GM18907 (cell line): Measurements from ENCODE around the gene SCGB1C2.
A peak's percentile ranks its signal among the peaks of the same experiment; 100 is the strongest.
"Not testable (repeated sequence)": the region's sequence is repeated elsewhere in the genome, so short reads cannot be mapped to it uniquely, and the experiment has no call there.

Experiments
- ATAC-seq: cut with Tn5 transposase; IDR thresholded peaks from one replicate; pipeline ENCODE4 v1.9.1; 2021; ENCODE audit warnings: mild to moderate bottlenecking, moderate library complexity; ENCODE audit not compliant: unreplicated experiment

The SCGB1C2 gene

DNA sequence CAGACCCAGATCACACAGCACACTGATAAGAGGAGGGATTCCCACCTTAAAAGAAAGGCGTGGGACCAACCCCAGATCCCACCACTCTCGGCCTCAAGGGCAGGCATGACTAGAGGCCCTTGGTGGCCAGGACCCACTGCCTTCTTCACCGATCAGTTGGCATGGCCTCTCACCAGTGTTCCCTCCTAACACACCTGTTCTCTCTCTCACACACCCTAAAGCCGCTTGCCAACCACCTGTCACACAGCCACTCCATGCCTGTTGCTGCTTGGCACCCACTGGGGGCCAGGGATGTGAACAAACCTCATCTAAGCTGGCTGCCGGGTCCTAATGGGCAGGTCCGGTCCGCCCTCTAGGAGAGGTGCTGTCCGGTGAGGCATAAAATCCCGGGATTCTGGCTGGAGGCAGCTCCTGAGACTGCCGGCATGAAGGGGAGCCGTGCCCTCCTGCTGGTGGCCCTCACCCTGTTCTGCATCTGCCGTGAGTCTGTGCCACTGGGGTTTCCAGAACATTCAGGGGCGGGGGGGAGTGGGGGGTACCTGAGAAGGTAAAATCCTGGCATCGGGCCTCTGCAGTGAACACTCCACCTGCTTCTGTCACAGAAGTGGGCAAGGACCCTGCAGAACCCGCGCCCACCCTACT is at the start of gene SCGB1C2:
TSS of gene SCGB1C2 (plus strand) at position 404 of the 642 bp plus-strand sequence. CDS start at position 426, 22 bp downstream.
- ATAC-seq, result not testable (repeated sequence)

DNA sequence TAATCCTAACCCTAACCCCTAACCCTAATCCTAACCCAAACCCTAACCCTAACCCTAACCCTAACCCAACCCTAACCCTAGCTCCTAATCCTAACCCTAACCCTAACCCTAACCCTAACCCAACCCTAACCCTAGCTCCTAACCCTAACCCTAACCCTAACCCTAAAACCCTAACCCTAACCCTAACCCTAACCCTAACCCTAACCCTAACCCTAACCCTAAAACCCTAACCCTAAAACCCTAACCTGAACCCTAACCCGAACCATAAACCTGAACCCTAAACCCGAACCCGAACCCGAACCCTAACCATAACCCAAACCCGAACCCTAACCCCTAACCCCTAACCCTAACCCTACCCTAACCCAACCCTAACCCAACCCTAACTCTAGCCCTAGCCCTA is 24.3 kb upstream of the SCGB1C2 start:
- not testable (repeated sequence) for ATAC-seq

DNA sequence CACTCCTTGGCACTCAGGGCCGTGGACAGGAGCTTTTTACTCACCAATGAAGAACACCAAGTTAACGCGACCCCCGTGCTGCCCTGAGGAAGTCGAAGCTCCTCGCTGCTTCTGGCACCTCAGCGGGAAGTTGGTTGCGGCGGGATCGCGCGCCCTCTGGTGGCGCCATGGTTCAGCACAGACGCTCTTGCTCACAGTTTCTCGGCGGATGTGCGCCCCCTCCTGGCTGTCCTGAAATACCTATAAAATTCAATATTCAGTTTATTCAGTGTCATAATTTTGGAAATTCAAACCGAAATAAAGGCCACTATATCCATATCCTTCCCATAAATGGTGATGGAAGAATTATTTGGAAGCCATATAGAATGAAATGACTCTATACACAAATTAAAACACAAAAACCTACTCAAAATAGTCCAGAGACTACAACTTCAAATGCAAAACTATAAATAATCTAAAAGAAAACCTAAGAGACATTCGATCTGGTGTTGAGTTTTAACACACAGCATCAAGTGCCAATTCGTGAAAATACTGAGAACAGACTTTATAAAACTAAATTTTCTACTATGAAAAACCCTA is 18.9 kb upstream of the SCGB1C2 start:
- not testable (repeated sequence) for ATAC-seq

DNA sequence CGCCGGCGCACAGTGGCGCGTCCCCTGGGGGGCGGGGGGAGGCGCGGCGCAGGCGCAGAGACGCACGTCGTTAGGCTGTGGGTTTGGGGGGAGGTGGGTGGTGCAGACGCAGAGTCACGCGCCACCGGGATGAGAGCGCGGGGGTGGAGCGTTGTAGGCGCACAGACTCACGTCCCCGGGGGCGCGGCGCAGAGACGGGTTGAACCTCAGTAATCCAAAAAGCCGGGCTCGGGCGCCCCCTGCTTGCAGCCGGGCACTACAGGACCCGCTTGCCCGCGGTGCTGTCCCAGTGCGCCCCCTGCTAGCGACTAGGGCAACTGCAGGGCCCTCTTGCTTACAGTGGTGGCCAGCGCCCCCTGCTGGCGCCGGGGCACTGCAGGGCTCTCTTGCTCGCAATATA is 3.4 kb upstream of the SCGB1C2 start:
- not testable (repeated sequence) for ATAC-seq

DNA sequence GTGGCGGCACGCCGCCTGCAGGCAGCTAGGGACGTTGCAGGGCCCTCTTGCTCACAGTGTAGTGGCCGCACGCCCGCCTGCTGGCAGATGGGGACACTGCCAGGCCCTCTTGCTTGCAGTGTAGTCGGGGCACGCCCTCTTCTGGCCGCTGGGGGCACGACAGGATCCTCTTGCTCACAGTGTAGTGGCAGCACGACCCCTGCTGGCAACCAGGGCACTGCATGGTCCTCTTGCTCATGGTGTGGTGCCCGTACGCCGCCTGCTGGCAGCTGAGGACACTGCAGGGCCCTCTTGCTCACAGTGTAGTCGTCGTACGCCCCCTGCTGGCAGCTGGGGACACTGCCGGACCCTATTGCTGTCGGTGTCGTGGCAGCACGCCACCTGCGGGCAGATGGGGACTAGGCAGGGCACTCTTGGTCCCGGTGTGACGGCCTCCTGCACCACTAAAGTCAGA is 3.0 kb upstream of the SCGB1C2 start:
- ATAC-seq, result peak; percentile 91

DNA sequence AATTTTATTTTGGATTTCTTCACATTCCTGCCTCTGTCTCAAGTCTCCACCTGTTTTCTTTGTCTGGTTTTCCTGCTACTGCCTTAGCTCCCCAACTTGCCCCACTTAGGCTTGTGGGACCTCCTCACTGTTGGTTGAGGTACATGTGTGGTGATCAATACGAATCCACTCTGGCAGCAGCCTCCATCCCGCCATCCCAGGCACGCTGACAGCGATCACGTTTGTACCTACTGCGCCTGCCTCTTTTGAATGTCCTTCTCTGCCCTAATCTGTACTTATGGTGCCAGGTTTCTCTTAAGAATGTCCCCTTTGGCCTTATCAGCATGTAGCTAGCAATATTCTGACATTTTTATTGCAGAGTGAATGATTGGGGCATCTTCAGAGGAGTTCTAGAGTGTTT is 2.3 kb upstream of the SCGB1C2 start:
- not testable (repeated sequence) for ATAC-seq

DNA sequence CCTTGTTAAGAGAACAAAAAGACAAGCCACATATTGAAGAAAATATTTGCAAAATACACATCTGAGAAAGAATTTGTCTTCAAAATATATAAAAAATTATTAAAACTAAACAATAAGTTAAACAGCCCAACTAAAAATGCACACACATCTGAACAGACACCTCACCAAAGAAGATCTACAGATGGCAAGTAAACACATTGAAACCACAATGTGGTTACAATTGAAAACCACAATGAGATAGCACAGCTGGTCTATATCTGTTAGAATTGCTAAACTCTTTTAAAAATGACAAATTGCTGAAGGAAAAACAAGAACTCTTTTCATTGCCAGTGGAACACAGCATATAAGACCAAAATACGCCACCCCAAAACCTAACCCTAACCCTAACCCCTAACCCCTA is 1.5 kb upstream of the SCGB1C2 start:
- not testable (repeated sequence) for ATAC-seq

DNA sequence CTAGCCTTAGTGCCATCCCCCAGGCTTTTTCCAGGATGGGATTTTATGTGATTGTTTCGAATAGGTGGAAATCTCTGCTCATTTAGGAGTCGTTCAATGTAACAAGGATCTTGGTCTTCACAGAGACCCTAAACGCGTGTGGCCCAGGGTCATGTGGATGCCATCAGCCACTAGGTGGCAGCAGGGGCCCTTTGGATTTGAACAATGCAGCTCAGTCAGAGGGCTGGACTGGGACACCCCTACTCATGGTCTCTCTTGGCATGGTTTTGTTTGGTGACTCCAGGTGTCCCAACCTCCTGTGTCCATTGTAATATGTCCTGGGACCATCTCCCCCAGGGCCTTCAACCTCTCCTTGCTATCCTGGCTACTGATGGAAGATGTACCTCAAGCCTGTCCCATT is 838 bp upstream of the SCGB1C2 start:
- ATAC-seq, result peak; percentile 55

DNA sequence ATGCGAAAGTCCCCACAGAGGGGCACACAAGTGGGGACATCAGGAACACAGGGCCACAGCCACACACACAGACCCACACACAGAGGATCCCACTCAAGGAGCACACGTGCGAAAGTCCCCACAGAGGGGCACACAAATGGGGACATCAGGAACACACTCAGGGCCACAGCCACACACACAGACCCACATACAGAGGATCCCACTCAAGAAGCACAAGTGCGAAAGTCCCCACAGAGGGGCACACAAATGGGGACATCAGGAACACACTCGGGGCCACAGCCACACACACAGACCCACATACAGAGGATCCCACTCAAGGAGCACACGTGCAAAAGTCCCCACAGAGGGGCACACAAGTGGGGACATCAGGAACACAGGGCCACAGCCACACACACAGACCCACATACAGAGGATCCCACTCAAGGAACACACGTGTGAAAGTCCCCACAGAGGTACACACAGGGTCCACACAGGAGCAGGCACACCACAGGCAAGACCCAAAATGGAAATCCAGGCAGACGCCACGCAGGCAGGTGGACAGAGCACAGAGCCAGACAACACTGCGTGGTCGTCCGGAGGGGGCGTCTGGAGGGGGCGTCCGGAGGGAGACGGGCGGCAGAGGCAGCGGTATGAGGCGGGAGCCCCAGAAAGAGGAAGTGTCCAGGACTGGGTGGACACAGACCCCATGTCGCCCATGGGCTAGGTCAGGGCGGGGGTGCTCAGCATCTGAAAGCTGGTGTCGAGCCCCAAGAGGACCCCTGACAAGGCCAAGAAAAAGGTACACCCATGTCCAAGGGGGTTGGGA is 2.2 kb downstream of the SCGB1C2 start:
- not testable (repeated sequence) for ATAC-seq

DNA sequence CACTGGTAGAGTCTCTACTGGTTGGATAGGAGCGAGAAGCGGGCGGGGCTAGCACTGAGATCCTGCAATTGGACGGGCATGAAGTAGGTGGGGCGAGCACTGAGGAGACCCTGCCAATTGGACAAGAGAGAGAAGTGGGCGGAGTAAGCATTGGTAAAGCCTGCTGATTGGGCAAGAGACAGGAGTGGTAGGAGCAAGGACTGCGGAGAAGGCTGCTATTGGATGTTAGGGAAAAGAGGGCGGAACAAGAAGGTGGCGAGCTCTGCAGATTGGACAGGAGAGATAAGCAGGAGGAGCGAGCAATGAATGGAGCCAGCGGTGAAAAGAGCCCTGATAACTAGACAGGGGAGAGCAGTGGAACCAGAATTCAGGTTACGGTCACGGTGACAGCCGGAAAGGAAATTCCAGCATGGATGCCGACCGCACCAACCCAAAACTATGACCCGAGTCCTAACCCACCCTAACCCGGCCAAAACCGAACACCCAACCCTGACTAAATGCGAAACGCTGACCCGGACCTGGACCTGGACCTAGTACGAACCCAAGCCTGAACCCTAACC is 4.8 kb downstream of the SCGB1C2 start:
- no peak for ATAC-seq

DNA sequence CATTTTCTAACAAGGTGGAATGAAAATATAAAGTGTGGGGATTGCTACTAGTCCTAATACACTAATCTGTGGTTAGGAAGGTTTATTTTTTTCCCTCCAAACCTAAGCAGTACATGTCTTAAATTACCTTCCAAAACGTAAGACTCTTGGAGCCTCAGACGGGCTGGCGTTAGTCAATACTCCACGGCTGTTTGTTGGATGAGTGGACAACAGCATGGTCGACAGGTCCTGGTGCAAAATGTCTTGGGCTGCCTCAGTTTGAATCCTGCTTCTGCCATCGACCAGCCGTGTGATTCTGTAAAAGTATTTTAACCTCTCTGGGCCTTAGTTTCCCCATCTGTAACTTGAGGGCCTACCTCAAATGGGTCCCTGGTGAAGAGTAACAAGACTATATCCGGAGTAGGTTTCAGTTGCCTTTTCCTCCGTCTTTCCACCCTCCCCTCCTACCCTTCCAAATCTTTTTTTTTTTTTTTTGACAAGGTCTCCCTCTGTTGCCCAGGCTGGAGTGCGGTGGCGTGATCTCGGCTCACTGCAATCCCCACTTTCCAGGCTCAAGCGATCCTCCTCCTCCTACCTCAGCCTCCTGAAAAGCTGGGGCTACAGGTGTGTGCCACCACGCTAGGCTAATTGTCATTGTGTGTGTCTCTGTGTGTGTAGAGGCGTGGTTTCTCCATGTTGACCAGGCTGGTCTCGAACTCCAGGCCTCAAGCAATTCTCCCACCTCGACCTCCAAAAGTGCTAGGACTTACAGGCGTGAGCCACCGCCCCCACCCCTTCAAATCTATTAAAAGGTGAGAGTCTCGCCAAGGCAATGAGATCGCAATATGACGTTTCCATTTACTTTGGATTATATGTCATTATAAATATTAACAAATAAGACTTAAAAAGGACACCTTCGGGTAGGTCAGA is 5.8 kb downstream of the SCGB1C2 start:
- no peak for ATAC-seq

DNA sequence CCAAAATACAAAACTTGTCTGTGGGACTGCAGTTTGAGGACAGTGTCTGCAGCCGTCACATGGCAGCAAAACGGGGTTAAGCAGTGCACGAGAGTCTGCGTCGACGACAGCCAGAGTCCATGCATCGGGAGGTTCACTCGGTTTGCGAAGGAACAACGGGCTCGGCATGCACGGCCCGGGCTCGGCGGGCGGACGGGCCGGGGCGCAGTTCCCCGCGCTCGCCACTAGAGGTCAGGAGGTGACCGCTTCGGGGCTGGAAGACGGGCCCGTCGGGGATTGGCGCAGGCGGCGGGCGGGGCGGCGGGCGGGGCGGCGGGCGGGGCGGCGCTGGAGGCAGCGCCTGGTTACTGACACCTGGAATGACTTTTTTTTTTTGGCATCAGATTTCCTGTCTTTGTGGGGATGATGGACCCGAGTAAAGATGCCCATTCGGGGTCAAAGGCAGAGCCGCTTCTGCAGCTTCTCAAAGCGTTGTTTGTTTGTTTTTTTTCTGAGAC is 6.5 kb downstream of the SCGB1C2 start:
- ATAC-seq, result no peak

DNA sequence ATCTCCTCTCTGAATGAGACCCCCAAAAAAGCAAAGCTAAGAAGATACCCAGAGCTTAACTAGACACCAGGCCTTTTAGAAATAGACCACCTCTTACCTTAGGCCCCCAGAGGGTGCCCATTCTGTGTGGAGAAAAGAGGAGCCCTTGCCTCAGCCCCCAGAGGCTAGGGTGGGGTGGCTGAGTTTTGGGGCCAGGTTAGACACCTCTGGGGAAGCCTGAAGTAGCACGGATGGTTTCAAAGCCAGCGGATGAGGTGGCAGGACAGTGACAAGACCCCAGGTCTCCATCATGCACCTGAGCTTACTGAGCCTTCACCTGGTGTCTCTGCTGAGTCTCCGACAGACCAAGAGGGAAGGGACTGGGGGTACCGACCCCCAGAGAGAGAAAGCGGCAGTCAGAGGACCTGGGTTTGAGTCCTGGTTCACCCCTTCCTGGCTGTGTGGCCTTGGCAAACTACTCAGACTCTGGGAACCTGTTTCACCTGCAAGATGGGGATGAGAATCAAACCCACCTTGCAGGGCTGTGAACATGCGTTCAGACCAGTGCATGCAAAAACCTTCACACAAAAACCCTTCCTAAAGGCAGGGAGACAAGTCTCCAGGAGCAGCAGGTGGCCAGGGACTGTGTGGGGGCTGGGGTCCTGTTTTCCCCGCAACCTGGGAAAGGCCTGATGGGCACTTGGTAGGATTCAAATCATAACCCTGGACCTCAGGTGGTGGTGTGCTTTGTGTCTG is 7.7 kb downstream of the SCGB1C2 start:
- ATAC-seq, result no peak

DNA sequence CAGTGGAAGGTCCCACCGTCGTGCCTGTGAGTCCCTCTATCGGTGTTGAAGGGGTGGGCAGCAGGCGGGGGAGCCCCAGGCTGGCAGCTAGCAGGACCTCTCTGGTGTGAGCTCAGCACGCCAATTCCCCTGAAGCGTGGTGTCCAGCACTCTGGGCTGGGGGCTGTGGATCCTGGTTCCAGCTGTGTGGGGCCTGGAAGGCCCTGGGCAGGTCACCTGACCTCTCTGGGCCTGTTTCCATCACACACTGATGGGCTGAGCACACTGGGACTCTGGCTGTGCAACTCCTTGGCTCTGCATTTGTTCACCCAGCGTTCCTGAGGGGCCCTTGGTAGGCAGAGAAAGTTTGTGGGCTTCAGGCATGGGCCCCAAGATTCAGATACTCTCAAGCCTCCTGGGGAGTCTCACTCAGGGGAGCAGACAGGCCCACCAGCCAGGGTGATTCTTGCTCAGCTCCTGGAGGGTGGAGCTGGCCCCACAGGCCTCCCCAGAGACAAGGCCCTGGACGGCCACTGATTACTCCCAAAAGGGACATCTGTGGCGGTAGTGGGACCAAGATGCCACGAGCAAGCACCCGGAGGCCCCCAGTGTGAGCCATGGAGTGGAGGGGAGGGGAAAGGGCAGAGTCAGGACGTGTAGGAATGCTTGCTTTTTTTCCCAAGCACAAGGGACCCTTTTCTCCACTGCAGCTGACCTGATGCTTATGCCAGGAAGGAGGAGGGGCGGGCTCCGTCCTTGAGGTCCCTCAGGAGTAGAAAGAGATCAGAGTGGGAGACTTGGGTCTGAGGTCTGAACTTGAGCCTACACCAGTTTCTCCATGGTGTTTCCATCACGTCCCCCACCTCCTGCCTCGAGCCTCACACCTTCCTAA is 8.5 kb downstream of the SCGB1C2 start:
- no peak for ATAC-seq

DNA sequence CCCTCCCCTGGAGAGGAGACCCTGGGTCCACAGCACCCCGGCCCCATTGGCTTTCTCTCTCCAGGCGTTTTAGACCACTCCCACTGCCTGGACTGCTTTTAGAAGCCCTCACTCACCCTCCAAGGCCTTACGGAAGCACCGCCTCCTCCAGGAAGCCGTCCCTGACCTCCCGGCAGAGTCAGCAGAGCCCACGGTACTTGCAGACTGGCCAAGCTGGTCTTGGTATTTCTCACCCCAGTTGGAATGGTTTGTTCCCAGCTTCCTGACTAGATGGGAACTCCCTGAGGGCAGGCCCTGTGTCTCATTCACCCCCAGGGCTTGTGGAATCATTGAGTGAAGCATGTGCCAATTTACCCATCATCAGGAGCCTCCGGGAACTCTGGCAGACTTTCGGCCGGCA is 9.2 kb downstream of the SCGB1C2 start:
- no peak for ATAC-seq

DNA sequence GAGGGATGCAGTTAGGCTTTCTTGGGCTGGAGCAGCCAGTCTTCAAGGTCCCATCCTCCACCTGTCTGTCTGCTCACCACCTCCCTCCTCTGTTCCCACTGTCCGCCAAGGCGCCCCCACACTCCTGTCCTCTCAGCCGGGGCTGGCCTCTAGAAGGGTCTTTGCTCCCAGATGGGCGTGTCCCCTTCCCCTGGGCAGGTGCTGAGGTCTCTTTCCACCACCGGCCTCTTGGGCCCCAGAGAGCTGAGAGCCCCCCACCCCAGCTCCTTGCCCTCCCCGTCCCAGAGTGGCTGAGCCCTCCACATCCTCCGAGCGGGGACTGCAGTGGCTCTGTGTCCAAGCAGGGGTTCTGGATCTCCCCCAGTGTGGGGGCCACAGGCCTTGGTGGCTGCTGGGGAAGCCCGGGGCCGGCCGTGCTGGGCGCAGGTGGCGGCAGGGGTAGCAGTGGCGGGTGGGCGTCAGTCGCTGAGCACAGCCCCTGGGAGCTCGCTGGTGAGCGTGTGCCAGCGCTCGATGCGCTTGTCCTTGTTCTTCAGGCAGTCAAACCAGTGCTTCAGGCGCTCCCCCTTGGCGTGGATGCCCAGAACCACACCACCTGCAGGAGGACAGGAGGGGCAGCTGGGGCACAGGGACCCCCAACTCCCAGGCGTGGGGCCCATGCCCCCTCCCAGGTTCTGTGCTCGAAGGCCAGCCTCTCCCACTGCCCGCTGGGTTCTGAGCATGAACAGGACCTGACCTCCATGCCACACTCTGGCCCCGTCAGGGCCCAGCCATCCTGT is 9.8 kb downstream of the SCGB1C2 start:
- no peak for ATAC-seq

DNA sequence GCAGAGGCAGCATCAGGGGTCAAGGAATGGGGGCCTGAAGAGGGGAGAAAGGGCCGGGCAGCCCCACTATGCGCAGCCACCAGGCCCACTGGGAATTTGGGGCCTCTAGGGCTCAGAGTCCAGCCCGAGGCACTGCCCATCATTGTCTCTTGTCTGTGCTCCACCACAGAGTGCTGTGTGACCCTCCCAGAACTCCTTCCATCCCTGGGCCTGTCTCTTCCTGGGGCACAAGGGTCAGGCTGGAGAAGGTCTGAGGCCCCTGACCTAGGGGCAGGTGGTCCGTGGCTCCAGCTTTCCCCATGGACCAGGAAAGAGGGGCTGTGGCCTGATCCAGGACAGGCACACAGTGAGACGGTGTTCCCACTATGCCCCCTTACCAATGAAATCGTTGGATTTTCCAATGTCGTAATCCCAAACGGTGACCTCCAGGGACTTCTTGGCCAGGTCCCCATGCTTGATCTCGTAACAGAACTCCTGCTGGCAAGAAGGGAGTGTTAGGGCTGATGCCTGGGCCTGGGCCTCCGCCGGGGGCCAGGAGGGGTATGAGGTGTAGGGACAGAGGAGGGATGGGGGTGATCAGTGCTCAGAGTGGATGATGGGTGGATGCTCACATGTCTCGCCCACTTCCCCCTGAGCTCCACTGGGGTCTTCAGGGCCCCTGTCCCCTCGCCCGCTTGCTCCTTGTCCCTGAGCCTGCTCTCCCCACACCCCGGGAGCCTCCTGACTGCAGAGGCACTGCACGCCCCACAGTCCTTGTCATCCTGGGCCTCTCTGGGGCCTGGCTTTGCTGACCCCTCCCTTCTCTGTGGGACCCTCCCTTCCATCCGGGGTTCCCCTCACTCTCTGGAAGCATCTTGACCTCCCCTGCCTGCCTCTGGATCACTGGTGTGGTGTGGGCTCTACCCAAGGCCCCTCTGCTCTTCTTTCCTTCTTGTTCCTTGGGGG is 10.7 kb downstream of the SCGB1C2 start:
- no peak for ATAC-seq
